H1 (cell line): ENCODE results near the gene CRYGN. TPM values are rescaled to one million over a fixed set of nuclear protein-coding genes. Genes with fewer than 3 reads are reported as not detected.

Experiments used
- SAP30 ChIP-seq: fragments of 300-600 bp; sonication (generic); IDR thresholded peaks from 2 replicates; pipeline ENCODE4 v1.7.1; 2012; ENCODE audit warnings: low read length, moderate library complexity, mild to moderate bottlenecking, inconsistent platforms; ENCODE audit not compliant: insufficient read depth, insufficient replicate concordance
- SIN3A ChIP-seq, 2 experiments: IDR thresholded peaks in 1 of 2; conservative IDR thresholded peaks in 1 of 2; 2 replicates each; pipeline ENCODE4 v1.6.1; 2011 to 2012; ENCODE audit warnings: low read length in 2 of 2, improper control_type of control experiment in 1 of 2, low read depth in 1 of 2, mild to moderate bottlenecking in 1 of 2
- SIX5 ChIP-seq: IDR thresholded peaks from 2 replicates; pipeline ENCODE4 v1.6.1; 2011; ENCODE audit warnings: mild to moderate bottlenecking, low read depth, low read length
- SP1 ChIP-seq: IDR thresholded peaks from 2 replicates; pipeline ENCODE4 v1.6.1; 2011; ENCODE audit warnings: low read depth, low read length
- polyA plus RNA-seq, 7 experiments: library from polyadenylated mRNA; depleted of rRNA in 3 of 7; stranded (reverse) in 5 of 7; unstranded in 2 of 7; fragments of >200 nt in 5 of 7; fragments of 200-250 nt in 2 of 7; gene quantifications; 1 replicate in 5 of 7; 2 replicates in 1 of 7; 4 replicates in 1 of 7; pipeline versions ENCODE4 v1.2.1 to v1.2.3, GENCODE V29; 2011 to 2013; ENCODE audit warnings: missing spikeins in 2 of 7, mixed read lengths in 2 of 7
- total RNA-seq: library from RNA; stranded (reverse); fragmentation: NEBNext Ultra II Directional; extraction: Animal tissue kit (Norgen Biotek cat#: 25700); gene quantifications from 2 replicates; pipeline ENCODE4 v1.2.1, GENCODE V29; 2021

Gene CRYGN
- total and polyA plus RNA-seq, 2 of the 8 experiments (the other 6 are each of a cell fraction or from before 2014, with no cell fraction given) = 0.98 to 1.6 TPM

DNA sequence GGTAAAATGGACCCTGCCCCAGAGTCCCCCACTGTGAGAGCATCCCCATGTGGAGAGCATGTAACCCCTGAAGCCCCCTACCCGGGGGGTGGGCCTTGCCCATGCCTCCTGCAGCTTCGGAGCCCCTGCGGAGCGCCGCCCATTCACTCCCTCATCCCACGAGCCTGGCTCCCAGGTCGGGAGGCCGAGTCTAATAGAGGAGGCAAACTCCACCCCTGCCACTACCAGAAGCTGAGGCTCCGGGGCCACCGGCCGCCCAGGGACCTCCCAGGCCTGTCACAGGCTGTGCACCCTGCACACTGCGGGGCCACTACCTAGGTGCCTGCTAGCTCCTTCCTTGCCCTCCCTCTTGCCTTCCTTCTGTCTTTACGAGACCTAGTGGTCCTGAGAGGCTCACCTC, 47.5 kb downstream of the CRYGN start (continued):
- TF ChIP-seq SIN3A (conservative IDR thresholded peaks at IDR 0.05 in 1 of 2, IDR thresholded peaks at IDR 0.05 in 1 of 2; ENCODE audit: low read depth in 1 of 2, low read length in 2 of 2) (no peak), SAP30 (no peak), SIX5 (no peak), SP1 (no peak)
